Liver (tissue), 3 donors: ENCODE results near the gene ZNF771.

Source experiments
- GABPA ChIP-seq, 2 donors: IDR thresholded peaks in 1 of 2; conservative IDR thresholded peaks in 1 of 2; 2 replicates each; pipeline ENCODE4 v1.6.1; 2016; ENCODE audit warnings: antibody characterized with exemption in 2 of 2, mild to moderate bottlenecking in 1 of 2, moderate library complexity in 1 of 2
- RXRA ChIP-seq, 2 donors: IDR thresholded peaks; 2 replicates each; pipeline ENCODE4 v1.6.1; 2017 to 2018; ENCODE audit warnings: antibody characterized with exemption in 2 of 2, mild to moderate bottlenecking in 1 of 2
- TAF1 ChIP-seq: conservative IDR thresholded peaks from 2 replicates; pipeline ENCODE4 v1.6.1; 2016; ENCODE audit warnings: antibody characterized with exemption, mild to moderate bottlenecking
- YY1 ChIP-seq: IDR thresholded peaks from 2 replicates; pipeline ENCODE4 v1.6.1; 2016; ENCODE audit warnings: antibody characterized with exemption, mild to moderate bottlenecking
- TF ChIP-seq, protein P1 (sequence below): fragments of 150-350 bp; IDR thresholded peaks from 2 replicates; pipeline ENCODE4 v1.5.1; 2017; ENCODE audit warnings: improper control_type of control experiment, low read depth, low read length; ENCODE audit not compliant: missing input control
- TF ChIP-seq, protein P2 (sequence below): IDR thresholded peaks from 2 replicates; pipeline ENCODE4 v1.6.1; 2016; ENCODE audit warnings: antibody characterized with exemption
- TF ChIP-seq, protein P3 (sequence below): IDR thresholded peaks from 2 replicates; pipeline ENCODE4 v1.6.1; 2016; ENCODE audit warnings: antibody characterized with exemption, mild to moderate bottlenecking
- donor health status: healthy.
- donor health status: healthy.

DNA sequence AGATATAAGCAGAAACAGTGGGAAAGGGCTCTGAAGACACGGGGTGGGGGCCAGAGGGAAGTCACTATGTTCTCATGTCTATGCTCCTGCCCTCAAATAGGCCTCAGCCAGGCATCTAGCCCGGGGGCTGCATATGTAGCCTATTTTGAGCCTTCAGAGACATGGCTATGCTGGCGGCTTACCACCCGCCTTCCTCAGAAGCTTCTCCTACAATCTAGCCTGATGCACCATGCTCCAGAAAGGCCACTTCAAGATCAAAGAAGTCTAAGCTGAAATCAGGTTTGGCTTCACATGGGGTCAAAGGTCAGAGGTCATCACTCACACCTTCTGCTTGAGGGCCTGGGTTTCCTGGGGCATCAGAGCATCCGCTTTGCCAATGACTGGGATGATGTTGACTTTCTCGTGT, 26.6 kb upstream of the ZNF771 start:
- TF ChIP-seq YY1 (no peak), GABPA (IDR thresholded peaks at IDR 0.05 in 1 of 2, conservative IDR thresholded peaks at IDR 0.05 in 1 of 2) (no peak), TAF1 (no peak), RXRA (IDR thresholded peaks at IDR 0.05) (no peak)
- TF ChIP-seq, protein P1, sequence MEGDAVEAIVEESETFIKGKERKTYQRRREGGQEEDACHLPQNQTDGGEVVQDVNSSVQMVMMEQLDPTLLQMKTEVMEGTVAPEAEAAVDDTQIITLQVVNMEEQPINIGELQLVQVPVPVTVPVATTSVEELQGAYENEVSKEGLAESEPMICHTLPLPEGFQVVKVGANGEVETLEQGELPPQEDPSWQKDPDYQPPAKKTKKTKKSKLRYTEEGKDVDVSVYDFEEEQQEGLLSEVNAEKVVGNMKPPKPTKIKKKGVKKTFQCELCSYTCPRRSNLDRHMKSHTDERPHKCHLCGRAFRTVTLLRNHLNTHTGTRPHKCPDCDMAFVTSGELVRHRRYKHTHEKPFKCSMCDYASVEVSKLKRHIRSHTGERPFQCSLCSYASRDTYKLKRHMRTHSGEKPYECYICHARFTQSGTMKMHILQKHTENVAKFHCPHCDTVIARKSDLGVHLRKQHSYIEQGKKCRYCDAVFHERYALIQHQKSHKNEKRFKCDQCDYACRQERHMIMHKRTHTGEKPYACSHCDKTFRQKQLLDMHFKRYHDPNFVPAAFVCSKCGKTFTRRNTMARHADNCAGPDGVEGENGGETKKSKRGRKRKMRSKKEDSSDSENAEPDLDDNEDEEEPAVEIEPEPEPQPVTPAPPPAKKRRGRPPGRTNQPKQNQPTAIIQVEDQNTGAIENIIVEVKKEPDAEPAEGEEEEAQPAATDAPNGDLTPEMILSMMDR, result no peak
- TF ChIP-seq, protein P2, sequence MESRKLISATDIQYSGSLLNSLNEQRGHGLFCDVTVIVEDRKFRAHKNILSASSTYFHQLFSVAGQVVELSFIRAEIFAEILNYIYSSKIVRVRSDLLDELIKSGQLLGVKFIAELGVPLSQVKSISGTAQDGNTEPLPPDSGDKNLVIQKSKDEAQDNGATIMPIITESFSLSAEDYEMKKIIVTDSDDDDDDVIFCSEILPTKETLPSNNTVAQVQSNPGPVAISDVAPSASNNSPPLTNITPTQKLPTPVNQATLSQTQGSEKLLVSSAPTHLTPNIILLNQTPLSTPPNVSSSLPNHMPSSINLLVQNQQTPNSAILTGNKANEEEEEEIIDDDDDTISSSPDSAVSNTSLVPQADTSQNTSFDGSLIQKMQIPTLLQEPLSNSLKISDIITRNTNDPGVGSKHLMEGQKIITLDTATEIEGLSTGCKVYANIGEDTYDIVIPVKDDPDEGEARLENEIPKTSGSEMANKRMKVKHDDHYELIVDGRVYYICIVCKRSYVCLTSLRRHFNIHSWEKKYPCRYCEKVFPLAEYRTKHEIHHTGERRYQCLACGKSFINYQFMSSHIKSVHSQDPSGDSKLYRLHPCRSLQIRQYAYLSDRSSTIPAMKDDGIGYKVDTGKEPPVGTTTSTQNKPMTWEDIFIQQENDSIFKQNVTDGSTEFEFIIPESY, result no peak
- TF ChIP-seq, protein P3, sequence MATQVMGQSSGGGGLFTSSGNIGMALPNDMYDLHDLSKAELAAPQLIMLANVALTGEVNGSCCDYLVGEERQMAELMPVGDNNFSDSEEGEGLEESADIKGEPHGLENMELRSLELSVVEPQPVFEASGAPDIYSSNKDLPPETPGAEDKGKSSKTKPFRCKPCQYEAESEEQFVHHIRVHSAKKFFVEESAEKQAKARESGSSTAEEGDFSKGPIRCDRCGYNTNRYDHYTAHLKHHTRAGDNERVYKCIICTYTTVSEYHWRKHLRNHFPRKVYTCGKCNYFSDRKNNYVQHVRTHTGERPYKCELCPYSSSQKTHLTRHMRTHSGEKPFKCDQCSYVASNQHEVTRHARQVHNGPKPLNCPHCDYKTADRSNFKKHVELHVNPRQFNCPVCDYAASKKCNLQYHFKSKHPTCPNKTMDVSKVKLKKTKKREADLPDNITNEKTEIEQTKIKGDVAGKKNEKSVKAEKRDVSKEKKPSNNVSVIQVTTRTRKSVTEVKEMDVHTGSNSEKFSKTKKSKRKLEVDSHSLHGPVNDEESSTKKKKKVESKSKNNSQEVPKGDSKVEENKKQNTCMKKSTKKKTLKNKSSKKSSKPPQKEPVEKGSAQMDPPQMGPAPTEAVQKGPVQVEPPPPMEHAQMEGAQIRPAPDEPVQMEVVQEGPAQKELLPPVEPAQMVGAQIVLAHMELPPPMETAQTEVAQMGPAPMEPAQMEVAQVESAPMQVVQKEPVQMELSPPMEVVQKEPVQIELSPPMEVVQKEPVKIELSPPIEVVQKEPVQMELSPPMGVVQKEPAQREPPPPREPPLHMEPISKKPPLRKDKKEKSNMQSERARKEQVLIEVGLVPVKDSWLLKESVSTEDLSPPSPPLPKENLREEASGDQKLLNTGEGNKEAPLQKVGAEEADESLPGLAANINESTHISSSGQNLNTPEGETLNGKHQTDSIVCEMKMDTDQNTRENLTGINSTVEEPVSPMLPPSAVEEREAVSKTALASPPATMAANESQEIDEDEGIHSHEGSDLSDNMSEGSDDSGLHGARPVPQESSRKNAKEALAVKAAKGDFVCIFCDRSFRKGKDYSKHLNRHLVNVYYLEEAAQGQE, result no peak
